ENCODE measurements around the gene VKORC1. TPM values are rescaled to one million over a fixed set of nuclear protein-coding genes. Genes with fewer than 3 reads are reported as not detected.

VKORC1 gene
- total RNA-seq (10 to 100 TPM; 29.5 to 69.3 (median 35.6) TPM), polyA plus RNA-seq (10 to 100 TPM; 82.3 to 93.0 TPM), total RNA-seq (6.6 reads per million, percentile 28 among the genes with 10 or more reads in this experiment)

- Histone ChIP-seq H3K4me3 (ENCODE audit: low read length) (peak within 1 kb of the TSS; percentile 99), H3K27me3 (ENCODE audit: control insufficient read depth in 2 of 2, insufficient read depth in 2 of 2, low read length in 2 of 2) (no peaks in the 10 kb centered on the region), H3K4me1 (ENCODE audit: control insufficient read depth in 2 of 2, insufficient read depth in 2 of 2, low read length in 2 of 2) (peaks cover 14 to 18% of the 10 kb centered on the region in 2 donors), H3K9me3 (ENCODE audit: control insufficient read depth in 2 of 3, low read length in 3 of 3) (no peaks in the 10 kb centered on the region), H3K36me3 (ENCODE audit: control insufficient read depth in 2 of 3, insufficient read depth in 3 of 3, low read length in 3 of 3) (peaks cover 0 to 26% (median 3%) of the 10 kb centered on the region in 3 experiments), H3K27ac (ENCODE audit: low read depth, low read length) (peak within 1 kb of the TSS; percentile 85)
- peak; percentile 93 for ATAC-seq
- H3K27ac Mint-ChIP-seq, result peak within 1 kb of the TSS; percentile 67 to 95 (median 91)
- H3K4me1 Mint-ChIP-seq, result peaks cover 14 to 42% (median 29%) of the 10 kb centered on the region in 7 donors
- peak within 1 kb of the TSS; percentile 92 to 99 (median 94) for H3K4me3 Mint-ChIP-seq
- DNase-seq, result peak; percentile 66 to 89 (median 88)
- CTCF ChIA-PET, result interaction anchor here (1.5 kb wide), 1 partner anchor 17 kb away, joined by 4 read pairs; no protein-coding TSS in a partner anchor
- intact Hi-C loops (cut with micrococcal nuclease), result loop anchor here (1.0 to 5.0 kb wide), 13 partner anchors 14 to 773 kb away; partner anchors contain the start of genes BCKDK (in 2 of the 2), HSD3B7 (in 2 of the 2), KAT8 (in 2 of the 2) and ZNF646 (in 2 of the 2)
- POLR2A ChIA-PET, result interaction anchor here (0.7 to 5.3 kb wide), 7 partner anchors 8 to 137 kb away, joined by 3 to 35 read pairs (median 3); partner anchors contain the start of genes FUS, KAT8, SETD1A and ZNF646
- H3K9me3 Mint-ChIP-seq, result no peaks in the 10 kb centered on the region
- peaks cover 0 to 8% (median 0%) of the 10 kb centered on the region in 5 donors for H3K36me3 Mint-ChIP-seq
- no peaks in the 10 kb centered on the region for H3K27me3 Mint-ChIP-seq
Observed at GRCh38 chr16:31094424-31095120, at the start of gene VKORC1. TSS of gene VKORC1 (minus strand) at chr16:31094797. CDS start at chr16:31094729, 68 bp downstream.

GRCh38 chr16:31143694-31144148 is 49.1 kb upstream of the VKORC1 start:
- H3K36me3 Mint-ChIP-seq, result no peaks in the 10 kb centered on the region
- H3K27me3 Mint-ChIP-seq, result peaks cover 0 to 8% (median 0%) of the 10 kb centered on the region in 5 donors
- H3K4me1 Mint-ChIP-seq, result peaks cover 0 to 21% (median 14%) of the 10 kb centered on the region in 7 donors
- no peak overlapping the region for H3K4me3 ChIP-seq (ENCODE audit: low read length)
- H3K9me3 ChIP-seq (ENCODE audit: control insufficient read depth in 2 of 3, low read length in 3 of 3), result no peaks in the 10 kb centered on the region
- ChIA-PET CTCF (interaction anchor here (0.7 to 3.0 kb wide), 8 partner anchors 14 to 70 kb away, joined by 3 to 27 read pairs (median 8); partner anchors contain the start of genes FUS, KAT8, ZNF646 and ZNF668), POLR2A (interaction anchor here (0.6 to 6.3 kb wide), 7 partner anchors 13 to 70 kb away, joined by 3 to 183 read pairs (median 23); partner anchors contain the start of genes FUS, KAT8, PYCARD and ZNF646)
- no peaks in the 10 kb centered on the region for H3K36me3 ChIP-seq (ENCODE audit: control insufficient read depth in 2 of 3, insufficient read depth in 3 of 3, low read length in 3 of 3)
- peaks cover 6 to 14% of the 10 kb centered on the region in 2 donors for H3K4me1 ChIP-seq (ENCODE audit: control insufficient read depth in 2 of 2, insufficient read depth in 2 of 2, low read length in 2 of 2)
- no peaks in the 10 kb centered on the region for H3K27me3 ChIP-seq (ENCODE audit: control insufficient read depth in 2 of 2, insufficient read depth in 2 of 2, low read length in 2 of 2)
- peak overlapping the region; percentile 48 to 75 (median 62) for H3K4me3 Mint-ChIP-seq
- no peak for ATAC-seq
- H3K27ac ChIP-seq (ENCODE audit: low read depth, low read length), result no peak overlapping the region
- peak overlapping the region in 8 of 9 donors; percentile 42 to 89 (median 79) for H3K27ac Mint-ChIP-seq
- no peak for DNase-seq
- H3K9me3 Mint-ChIP-seq, result peaks cover 0 to 3% (median 0%) of the 10 kb centered on the region in 11 donors
- intact Hi-C loops (cut with micrococcal nuclease), result loop anchor here (2.0 kb wide), 2 partner anchors 35 to 39 kb away; partner anchors contain the start of gene BCKDK (in 1 of the 2)

- peak in 2 of 9 donors; percentile 10 to 16 for DNase-seq
- Mint-ChIP-seq H3K4me1 (peaks cover 0 to 21% (median 14%) of the 10 kb centered on the region in 7 donors), H3K36me3 (no peaks in the 10 kb centered on the region), H3K27me3 (peaks cover 0 to 8% (median 0%) of the 10 kb centered on the region in 5 donors), H3K4me3 (peak overlapping the region in 9 of 10 donors; percentile 49 to 79 (median 71)), H3K27ac (peak overlapping the region in 7 of 9 donors; percentile 42 to 89 (median 78)), H3K9me3 (peaks cover 0 to 3% (median 0%) of the 10 kb centered on the region in 11 donors)
- ATAC-seq, result no peak
- Histone ChIP-seq H3K9me3 (ENCODE audit: control insufficient read depth in 2 of 3, low read length in 3 of 3) (no peaks in the 10 kb centered on the region), H3K4me3 (ENCODE audit: low read length) (peak overlapping the region; percentile 68), H3K27me3 (ENCODE audit: control insufficient read depth in 2 of 2, insufficient read depth in 2 of 2, low read length in 2 of 2) (no peaks in the 10 kb centered on the region), H3K4me1 (ENCODE audit: control insufficient read depth in 2 of 2, insufficient read depth in 2 of 2, low read length in 2 of 2) (peaks cover 6 to 14% of the 10 kb centered on the region in 2 donors), H3K36me3 (ENCODE audit: control insufficient read depth in 2 of 3, insufficient read depth in 3 of 3, low read length in 3 of 3) (no peaks in the 10 kb centered on the region), H3K27ac (ENCODE audit: low read depth, low read length) (peak overlapping the region; percentile 74)
- intact Hi-C loops (cut with micrococcal nuclease), result loop anchor here (2.0 kb wide), 2 partner anchors 34 to 38 kb away; partner anchors contain the start of gene BCKDK (in 1 of the 2)
- POLR2A ChIA-PET, result interaction anchor here (1.3 to 6.3 kb wide), 17 partner anchors 9 to 726 kb away, joined by 3 to 183 read pairs (median 8); partner anchors contain the start of genes FUS, KAT8, PYCARD and ZNF646
- CTCF ChIA-PET, result interaction anchor here (0.6 to 3.0 kb wide), 16 partner anchors 9 to 726 kb away, joined by 3 to 27 read pairs (median 4); partner anchors contain the start of genes FUS, HSD3B7, KAT8 and ZNF646
Observed at GRCh38 chr16:31143011-31143693, 48.6 kb upstream of the VKORC1 start.

GRCh38 chr16:31142109-31143010 is 47.8 kb upstream of the VKORC1 start:
- Histone ChIP-seq H3K9me3 (ENCODE audit: control insufficient read depth in 2 of 3, low read length in 3 of 3) (no peaks in the 10 kb centered on the region), H3K27me3 (ENCODE audit: control insufficient read depth in 2 of 2, insufficient read depth in 2 of 2, low read length in 2 of 2) (no peaks in the 10 kb centered on the region), H3K36me3 (ENCODE audit: control insufficient read depth in 2 of 3, insufficient read depth in 3 of 3, low read length in 3 of 3) (no peaks in the 10 kb centered on the region), H3K4me3 (ENCODE audit: low read length) (peak overlapping the region; percentile 68), H3K4me1 (ENCODE audit: control insufficient read depth in 2 of 2, insufficient read depth in 2 of 2, low read length in 2 of 2) (peaks cover 6 to 14% of the 10 kb centered on the region in 2 donors), H3K27ac (ENCODE audit: low read depth, low read length) (peak overlapping the region; percentile 74)
- H3K27ac Mint-ChIP-seq, result peak overlapping the region; percentile 73 to 94 (median 84)
- peaks cover 0 to 3% (median 0%) of the 10 kb centered on the region in 5 donors for H3K27me3 Mint-ChIP-seq
- H3K4me1 Mint-ChIP-seq, result peaks cover 0 to 17% (median 14%) of the 10 kb centered on the region in 7 donors
- H3K4me3 Mint-ChIP-seq, result peak overlapping the region; percentile 61 to 84 (median 72)
- no peaks in the 10 kb centered on the region for H3K36me3 Mint-ChIP-seq
- ATAC-seq (peak; percentile 95), DNase-seq (peak; percentile 91 to 98 (median 95))
- intact Hi-C loops (cut with micrococcal nuclease), result loop anchor here (1.0 to 2.0 kb wide), 15 partner anchors 25 to 727 kb away; partner anchors contain the start of genes ARMC5 (in 2 of the 2), HSD3B7 (in 2 of the 2), KAT8 (in 2 of the 2) and SETD1A (in 2 of the 2)
- POLR2A ChIA-PET, result interaction anchor here (0.6 to 6.3 kb wide), 27 partner anchors 10 to 727 kb away, joined by 3 to 183 read pairs (median 5); partner anchors contain the start of genes FUS, KAT8, PYCARD and PYDC1
- H3K9me3 Mint-ChIP-seq, result peaks cover 0 to 2% (median 0%) of the 10 kb centered on the region in 11 donors
- CTCF ChIA-PET, result interaction anchor here (0.5 to 3.0 kb wide), 22 partner anchors 10 to 727 kb away, joined by 3 to 27 read pairs (median 4); partner anchors contain the start of genes FUS, HSD3B7, KAT8 and ZNF646

GRCh38 chr16:31141489-31142108 is 47.0 kb upstream of the VKORC1 start:
- Mint-ChIP-seq H3K27me3 (peaks cover 0 to 3% (median 0%) of the 10 kb centered on the region in 5 donors), H3K36me3 (no peaks in the 10 kb centered on the region), H3K4me1 (peaks cover 0 to 17% (median 14%) of the 10 kb centered on the region in 7 donors), H3K27ac (peak overlapping the region; percentile 73 to 94 (median 84)), H3K4me3 (peak overlapping the region; percentile 61 to 84 (median 72)), H3K9me3 (peaks cover 0 to 2% (median 0%) of the 10 kb centered on the region in 11 donors)
- Histone ChIP-seq H3K9me3 (ENCODE audit: control insufficient read depth in 2 of 3, low read length in 3 of 3) (no peaks in the 10 kb centered on the region), H3K27me3 (ENCODE audit: control insufficient read depth in 2 of 2, insufficient read depth in 2 of 2, low read length in 2 of 2) (no peaks in the 10 kb centered on the region), H3K4me3 (ENCODE audit: low read length) (peak overlapping the region; percentile 68), H3K36me3 (ENCODE audit: control insufficient read depth in 2 of 3, insufficient read depth in 3 of 3, low read length in 3 of 3) (no peaks in the 10 kb centered on the region), H3K27ac (ENCODE audit: low read depth, low read length) (peak overlapping the region; percentile 74), H3K4me1 (ENCODE audit: control insufficient read depth in 2 of 2, insufficient read depth in 2 of 2, low read length in 2 of 2) (peaks cover 6 to 14% of the 10 kb centered on the region in 2 donors)
- intact Hi-C loops (cut with micrococcal nuclease), result loop anchor here (1.0 to 2.0 kb wide), 15 partner anchors 24 to 728 kb away; partner anchors contain the start of genes ARMC5 (in 2 of the 2), HSD3B7 (in 2 of the 2), KAT8 (in 2 of the 2) and SETD1A (in 2 of the 2)
- no peak for DNase-seq
- CTCF ChIA-PET, result interaction anchor here (0.5 to 3.0 kb wide), 16 partner anchors 11 to 726 kb away, joined by 3 to 27 read pairs (median 4); partner anchors contain the start of genes FUS, KAT8, ZNF646 and ZNF668
- ATAC-seq, result no peak
- POLR2A ChIA-PET, result interaction anchor here (0.6 to 6.3 kb wide), 27 partner anchors 10 to 728 kb away, joined by 3 to 183 read pairs (median 5); partner anchors contain the start of genes FUS, KAT8, PYCARD and PYDC1

Data from naive thymus-derived CD4-positive, alpha-beta T cell (primary cell).